ENCODE data around the gene POLD1.

DNA sequence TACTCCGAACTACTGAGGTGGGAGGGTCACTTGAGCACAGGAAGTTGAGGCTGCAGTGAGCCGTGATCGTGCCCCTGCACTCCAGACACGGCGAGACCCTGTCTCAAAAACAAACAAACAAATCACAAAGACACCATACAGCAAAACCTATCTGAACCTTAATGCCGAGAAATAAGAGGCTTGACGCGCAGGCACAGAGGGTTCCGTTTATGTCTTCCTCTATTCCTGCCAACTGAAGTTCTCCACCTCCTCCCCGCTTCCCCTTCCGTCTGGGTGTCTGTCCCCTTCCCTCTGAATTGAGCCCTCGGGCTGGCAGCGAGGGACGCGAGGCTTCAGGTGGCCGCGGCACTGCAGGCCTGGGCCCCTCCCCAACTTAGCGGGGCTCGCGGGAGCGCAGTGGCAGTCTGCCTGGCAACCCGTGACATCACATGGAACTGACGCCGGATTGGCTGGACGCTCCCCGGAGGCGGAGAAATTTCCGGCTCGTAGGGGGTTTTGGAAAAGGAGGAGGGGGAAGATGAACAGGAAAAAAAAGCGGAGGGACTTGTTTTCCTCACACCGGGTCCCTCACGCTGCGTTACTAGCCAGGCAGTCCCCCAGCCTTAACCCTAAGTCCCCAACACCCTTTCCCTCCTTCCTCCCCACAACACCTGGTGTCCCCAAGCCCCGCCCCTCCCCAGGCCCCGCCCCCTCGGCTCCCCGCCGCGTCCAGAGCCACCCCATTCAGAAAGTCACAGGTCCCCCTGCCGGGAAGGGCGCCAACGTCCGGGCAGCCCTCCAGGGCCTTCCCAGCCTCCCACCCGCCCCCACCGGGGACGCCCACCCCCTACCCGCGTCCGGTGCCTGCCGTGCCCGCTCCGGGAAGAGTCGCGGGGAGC lies 47.4 kb downstream of the POLD1 start:
- TF ChIP-seq POLR2A (IDR thresholded peaks at IDR 0.05) (no peak), POLR2AphosphoS5 (IDR thresholded peaks at IDR 0.05) (peak in 2 of 3 donors; percentile 24 to 53)
- TF ChIP-seq, protein P1, sequence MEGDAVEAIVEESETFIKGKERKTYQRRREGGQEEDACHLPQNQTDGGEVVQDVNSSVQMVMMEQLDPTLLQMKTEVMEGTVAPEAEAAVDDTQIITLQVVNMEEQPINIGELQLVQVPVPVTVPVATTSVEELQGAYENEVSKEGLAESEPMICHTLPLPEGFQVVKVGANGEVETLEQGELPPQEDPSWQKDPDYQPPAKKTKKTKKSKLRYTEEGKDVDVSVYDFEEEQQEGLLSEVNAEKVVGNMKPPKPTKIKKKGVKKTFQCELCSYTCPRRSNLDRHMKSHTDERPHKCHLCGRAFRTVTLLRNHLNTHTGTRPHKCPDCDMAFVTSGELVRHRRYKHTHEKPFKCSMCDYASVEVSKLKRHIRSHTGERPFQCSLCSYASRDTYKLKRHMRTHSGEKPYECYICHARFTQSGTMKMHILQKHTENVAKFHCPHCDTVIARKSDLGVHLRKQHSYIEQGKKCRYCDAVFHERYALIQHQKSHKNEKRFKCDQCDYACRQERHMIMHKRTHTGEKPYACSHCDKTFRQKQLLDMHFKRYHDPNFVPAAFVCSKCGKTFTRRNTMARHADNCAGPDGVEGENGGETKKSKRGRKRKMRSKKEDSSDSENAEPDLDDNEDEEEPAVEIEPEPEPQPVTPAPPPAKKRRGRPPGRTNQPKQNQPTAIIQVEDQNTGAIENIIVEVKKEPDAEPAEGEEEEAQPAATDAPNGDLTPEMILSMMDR (IDR thresholded peaks at IDR 0.05) = no peak

Measured in stomach (tissue), 4 donors.